ENCODE results near the gene TCF12. TPM values are rescaled to one million over a fixed set of nuclear protein-coding genes. Genes with fewer than 3 reads are reported as not detected.
"Not testable (repeated sequence)": the region's sequence is repeated elsewhere in the genome, so short reads cannot be mapped to it uniquely, and the experiment has no call there.

TCF12 gene
- total RNA-seq, 1 donor from 2014 or later: 68.9 TPM

GRCh38 chr15:57094321-57095257, 176.1 kb downstream of the TCF12 start:
- no peak for DNase-seq (ENCODE audit: low read depth)
- TF ChIP-seq CTCF (conservative IDR thresholded peaks at IDR 0.05; ENCODE audit: low read depth, low read length): no peak
- H3K4me3 ChIP-seq (ENCODE audit: low read depth, low read length): no peak overlapping the region

- DNase-seq (ENCODE audit: low read depth): no peak
- TF ChIP-seq CTCF (conservative IDR thresholded peaks at IDR 0.05; ENCODE audit: low read depth, low read length): no peak
- H3K4me3 ChIP-seq (ENCODE audit: low read depth, low read length): no peak overlapping the region
These were observed 177.5 kb downstream of the TCF12 start for GRCh38 chr15:57095896-57096295.

GRCh38 chr15:57097246-57097645, 178.8 kb downstream of the TCF12 start:
- TF ChIP-seq CTCF (conservative IDR thresholded peaks at IDR 0.05; ENCODE audit: low read depth, low read length): no peak
- H3K4me3 ChIP-seq (ENCODE audit: low read depth, low read length): no peak overlapping the region
- DNase-seq (ENCODE audit: low read depth): no peak

- DNase-seq (ENCODE audit: low read depth); H3K4me3 ChIP-seq (ENCODE audit: low read depth, low read length): not testable (repeated sequence)
These were observed 179.6 kb downstream of the TCF12 start for GRCh38 chr15:57097919-57098543.

GRCh38 chr15:57098896-57099295, 180.5 kb downstream of the TCF12 start:
- H3K4me3 ChIP-seq (ENCODE audit: low read depth, low read length): no peak overlapping the region

GRCh38 chr15:57100136-57100539, 181.7 kb downstream of the TCF12 start:
- DNase-seq (ENCODE audit: low read depth): no peak
- TF ChIP-seq CTCF (conservative IDR thresholded peaks at IDR 0.05; ENCODE audit: low read depth, low read length): no peak
- H3K4me3 ChIP-seq (ENCODE audit: low read depth, low read length): no peak overlapping the region

More at GRCh38 chr15:57098896-57099295, 180.5 kb downstream of the TCF12 start:
- no peak for TF ChIP-seq CTCF (conservative IDR thresholded peaks at IDR 0.05; ENCODE audit: low read depth, low read length)
- no peak for DNase-seq (ENCODE audit: low read depth)

- DNase-seq (ENCODE audit: low read depth): no peak
- TF ChIP-seq CTCF (conservative IDR thresholded peaks at IDR 0.05; ENCODE audit: low read depth, low read length): no peak
These were observed 184.4 kb downstream of the TCF12 start for GRCh38 chr15:57102858-57103257.

More at GRCh38 chr15:57102858-57103257, 184.4 kb downstream of the TCF12 start:
- no peak overlapping the region for H3K4me3 ChIP-seq (ENCODE audit: low read depth, low read length)
